Mucosa of descending colon (tissue), 3 donors: ENCODE results near the gene RNF14. TPM values are rescaled to one million over a fixed set of nuclear protein-coding genes. Genes with fewer than 3 reads are reported as not detected.
A peak's percentile ranks its signal among the peaks of the same experiment; 100 is the strongest.

ENCODE experiments used
- ATAC-seq: fragments of 200-7000 bp; cut with Tn5 transposase; one replicate; pipeline ENCODE4 v1.9.1; 2020; ENCODE audit warnings: mild to moderate bottlenecking, moderate library complexity
- DNase-seq, 3 donors: peaks; one replicate each; pipeline ENCODE4 v3.0.0-alpha.2; 2020
- H3K36me3 ChIP-seq: fragments of 200-600 bp; one replicate; pipeline ENCODE4 v1.8.0; 2021; ENCODE audit warnings: low read depth, mild to moderate bottlenecking
- H3K4me1 ChIP-seq: fragments of 200-600 bp; one replicate; pipeline ENCODE4 v1.8.0; 2021; ENCODE audit warnings: low read depth, mild to moderate bottlenecking
- H3K4me3 ChIP-seq: fragments of 200-600 bp; one replicate; pipeline ENCODE4 v1.8.0; 2021; ENCODE audit warnings: mild to moderate bottlenecking
- H3K9me3 ChIP-seq: fragments of 200-600 bp; one replicate; pipeline ENCODE4 v1.8.0; 2021; ENCODE audit warnings: mild to moderate bottlenecking
- CTCF ChIP-seq: fragments of 200-600 bp; IDR thresholded peaks from one replicate; pipeline ENCODE4 v1.8.0; 2022; ENCODE audit warnings: antibody characterized with exemption, mild to moderate bottlenecking
- intact Hi-C, 2 donors: fragments of 100-400 bp; cut with DNase I in 1 of 2; cut with micrococcal nuclease in 1 of 2; formaldehyde crosslinking; loops; one replicate each; pipeline versions ENCODE4 v1.11.0 to v1.11.1; 2022; cut with DNase I, micrococcal nuclease
- total RNA-seq, 3 donors: library from RNA; stranded (reverse); fragmentation: NEBNext Ultra II Directional in 2 of 3; extraction: Animal tissue kit (Norgen Biotek cat#: 25700) in 2 of 3; gene quantifications; one replicate each; pipeline versions ENCODE4 v1.2.1 to v1.2.4, GENCODE V29; 2021 to 2023
- donor health status: DM: no; HTN: no; CAD: no; lungs with moderate emphysema.
- donor health status: DM: no; HTN: no; CAD: no.
- donor health status: DM: no; HTN: yes; CAD: no.

The RNF14 gene
- total RNA-seq, 3 donors from 2014 or later, result 63.5 to 69.1 (median 67.9) TPM

- ATAC-seq, result no peak
- intact Hi-C loops, result loop anchor here (5.0 kb wide), 2 partner anchors 260 to 265 kb away; no protein-coding TSS in a partner anchor
- Histone ChIP-seq H3K36me3 (no peaks in the 10 kb centered on the region), H3K4me1 (peaks cover 10% of the 10 kb centered on the region), H3K9me3 (no peaks in the 10 kb centered on the region), H3K4me3 (no peak overlapping the region)
- DNase-seq, result no peak
- no peak for TF ChIP-seq CTCF
Observed at GRCh38 chr5:141957367-141957996, 11.4 kb upstream of the RNF14 start.

- intact Hi-C loops, result loop anchor here (5.0 kb wide), 2 partner anchors 261 to 266 kb away; no protein-coding TSS in a partner anchor
- no peak within 1 kb of the TSS for H3K4me3 ChIP-seq
- no peak for DNase-seq
- H3K36me3 ChIP-seq, result no peaks in the 10 kb centered on the region
- no peak for TF ChIP-seq CTCF
- H3K4me1 ChIP-seq, result peaks cover 10% of the 10 kb centered on the region
- H3K9me3 ChIP-seq, result no peaks in the 10 kb centered on the region
- ATAC-seq, result no peak
Observed at GRCh38 chr5:141958113-141958512, 10.8 kb upstream of the RNF14 start, which contains the start of gene PCDH12. TSS of gene PCDH12 (minus strand) at chr5:141958202. CDS start at chr5:141957851, 351 bp downstream.

- intact Hi-C loops, result loop anchor here (5.0 kb wide), 2 partner anchors 261 to 266 kb away; no protein-coding TSS in a partner anchor
- Histone ChIP-seq H3K9me3 (no peaks in the 10 kb centered on the region), H3K36me3 (no peaks in the 10 kb centered on the region), H3K4me3 (no peak overlapping the region), H3K4me1 (peaks cover 10% of the 10 kb centered on the region)
- TF ChIP-seq CTCF, result no peak
- DNase-seq, result no peak
- peak; percentile 44 for ATAC-seq
Observed at GRCh38 chr5:141958546-141959172, 10.2 kb upstream of the RNF14 start.

GRCh38 chr5:141960018-141960417 lies 8.9 kb upstream of the RNF14 start:
- no peak for TF ChIP-seq CTCF
- DNase-seq (peak in 1 of 3 donors; percentile 42), ATAC-seq (peak; percentile 25)
- H3K4me3 ChIP-seq, result no peak overlapping the region
- peaks cover 10% of the 10 kb centered on the region for H3K4me1 ChIP-seq
- H3K9me3 ChIP-seq, result no peaks in the 10 kb centered on the region
- intact Hi-C loops, result no loop called here
- no peaks in the 10 kb centered on the region for H3K36me3 ChIP-seq

- no peak overlapping the region for H3K4me3 ChIP-seq
- H3K4me1 ChIP-seq, result peaks cover 10% of the 10 kb centered on the region
- no peaks in the 10 kb centered on the region for H3K36me3 ChIP-seq
- peak; percentile 89 to 94 (median 92) for DNase-seq
- ATAC-seq, result peak; percentile 96
- TF ChIP-seq CTCF, result peak; percentile 71
- no peaks in the 10 kb centered on the region for H3K9me3 ChIP-seq
- intact Hi-C loops, result no loop called here
Observed at GRCh38 chr5:141960449-141961323, 8.2 kb upstream of the RNF14 start.
